Measurements from ENCODE around the gene ANAPC15. TPM values are rescaled to one million over a fixed set of nuclear protein-coding genes. Genes with fewer than 3 reads are reported as not detected.

ANAPC15 gene
- total and polyA plus RNA-seq, 2 of the 4 experiments (the other 2 are of a cell fraction) = 66.3 to 84.2 TPM

DNA sequence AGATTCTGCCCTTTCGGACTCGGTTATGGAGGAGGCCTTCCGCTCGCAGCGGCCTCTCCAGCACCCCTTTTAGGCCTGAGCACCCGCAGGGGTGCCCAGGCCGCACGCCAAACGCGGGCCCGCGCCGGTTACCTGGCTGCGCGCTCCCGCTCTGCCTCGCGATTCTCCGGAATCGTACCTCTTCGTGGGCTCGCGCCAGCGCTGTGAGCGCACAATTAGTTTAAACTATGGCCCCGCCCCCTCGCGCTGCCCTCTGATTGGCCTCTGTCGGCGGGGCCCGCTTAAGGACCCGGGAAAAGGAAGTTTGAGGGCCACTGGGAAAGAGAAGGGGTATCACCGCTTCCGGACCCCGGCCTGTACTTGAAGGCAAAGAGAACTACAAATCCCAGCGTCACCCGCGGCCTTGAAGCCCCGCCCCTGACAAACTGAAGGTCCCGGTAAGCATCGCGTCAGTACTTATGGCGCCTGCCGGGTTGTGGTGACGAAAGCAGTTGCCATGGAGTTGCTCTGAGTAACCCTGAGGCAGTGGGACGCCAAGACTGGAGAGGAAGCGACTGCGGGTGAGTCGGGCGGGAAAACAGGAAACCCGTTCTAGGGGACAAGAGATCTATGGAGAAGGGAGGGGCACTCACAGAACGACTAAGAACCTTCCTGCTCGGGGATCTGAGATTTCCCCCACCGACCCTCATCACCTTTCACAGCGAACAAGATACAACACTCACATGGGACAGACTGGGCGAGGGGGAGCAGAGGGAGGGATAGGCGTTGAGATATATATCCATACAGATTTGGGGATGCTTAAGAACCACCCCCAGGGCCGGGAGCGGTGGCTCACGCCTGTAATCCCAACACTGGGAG lies 31.9 kb downstream of the ANAPC15 start, which contains the start of the genes LRRC51 and NUMA1:
Gene LRRC51, plus strand, starts transcription at position 525 of the 858 bp plus-strand sequence. CDS start 8,234 bp downstream, outside the sequence.
Gene NUMA1, minus strand, starts transcription at position 217 of the 858 bp plus-strand sequence. CDS start 44,599 bp downstream, outside the sequence.
- intact Hi-C loops (cut with micrococcal nuclease) (loop anchor here (1.0 to 2.0 kb wide), 3 partner anchors 39 to 64 kb away; no protein-coding TSS in a partner anchor), in situ Hi-C loops (cut with MboI; ENCODE audit: low sequenced_read_pairs) (no loop called here), dilution Hi-C loops (cut with HindIII; ENCODE audit: low sequenced_read_pairs, unreplicated experiment) (no loop called here)
- Histone ChIP-seq H3K9me3 (ENCODE audit: control insufficient read depth, insufficient read depth, low read length) (no peaks in the 10 kb centered on the region), H2AFZ (replicated peaks; ENCODE audit: low read length, poor library complexity) (peak within 1 kb of the TSS; percentile 94), H3K4me1 (ENCODE audit: control insufficient read depth, insufficient read depth, low read length) (peaks cover 2% of the 10 kb centered on the region; the same call in 1 of the 2 replicates), H4K20me1 (ENCODE audit: insufficient read depth, low read length) (no peaks in the 10 kb centered on the region), H4K5ac (ENCODE audit: low read depth, low read length) (peak within 1 kb of the TSS; percentile 60), H2BK5ac (ENCODE audit: low read depth, low read length, poor library complexity, severe bottlenecking) (peak within 1 kb of the TSS; percentile 61), H3K36me3 (ENCODE audit: control insufficient read depth, insufficient read depth, low read length) (peaks cover under 1% of the 10 kb centered on the region; the same call in 1 of the 2 replicates), H3K79me1 (ENCODE audit: low read depth in 1 of 2, low read length in 2 of 2) (peaks cover 16 to 37% of the 10 kb centered on the region in 2 experiments; a peak in 3 of 4 replicates), H3K4me3 (ENCODE audit: insufficient read depth, low read depth, low read length) (peak within 1 kb of the TSS; percentile 57), H4K91ac (ENCODE audit: insufficient read depth, low read depth, low read length) (peak within 1 kb of the TSS; percentile 92), H3K27ac (ENCODE audit: insufficient read depth, low read length) (peak within 1 kb of the TSS; percentile 74), H2AK5ac (ENCODE audit: low read depth, low read length) (peak within 1 kb of the TSS; percentile 83), H3K23ac (ENCODE audit: low read depth, low read length) (peak within 1 kb of the TSS; percentile 82), H3K9ac (ENCODE audit: low read depth, low read length) (peak within 1 kb of the TSS; percentile 74), H3K9me1 (ENCODE audit: insufficient read depth, low read length) (no peaks in the 10 kb centered on the region), H3K4me2 (ENCODE audit: low read depth, low read length) (peak within 1 kb of the TSS; percentile 89), H2AK9ac (replicated peaks; ENCODE audit: low read depth, low read length, poor library complexity) (peak within 1 kb of the TSS; percentile 87), H2BK15ac (ENCODE audit: low read depth, low read length) (peak within 1 kb of the TSS; percentile 85; the same call in 1 of the 3 replicates), H3K56ac (ENCODE audit: extremely low read depth, insufficient read depth, low read length) (peak within 1 kb of the TSS; percentile 78), H3K18ac (ENCODE audit: low read depth, low read length) (peak within 1 kb of the TSS; percentile 39), H3K27me3 (ENCODE audit: control insufficient read depth, insufficient read depth, low read length) (no peaks in the 10 kb centered on the region), H3K14ac (replicated peaks; ENCODE audit: low read depth, low read length) (peak within 1 kb of the TSS; percentile 86), H2BK20ac (ENCODE audit: low read depth, low read length) (no peak within 1 kb of the TSS), H3K4ac (ENCODE audit: low read depth, low read length) (peak within 1 kb of the TSS; percentile 94), H4K8ac (ENCODE audit: low read depth in 2 of 2, low read length in 2 of 2) (peak within 1 kb of the TSS; percentile 89 to 96), H2BK120ac (ENCODE audit: low read depth, low read length) (peak within 1 kb of the TSS; percentile 81)
- WGBS, 2 experiments (ENCODE audit: extremely low coverage in 2 of 2, insufficient read length in 1 of 2) = 1% methylated on average over 33 of the region's 60 CpGs; no CpG with 5 or more reads in 1 of the 2 experiments
- POLR2A ChIA-PET (ENCODE audit: unreplicated experiment) = no interaction called here
- DNase-seq (peak; percentile 100), ATAC-seq (ENCODE audit: low read depth) (peak; percentile 95)
- BruUV-seq (replicated peaks) = no TSS peak
- CTCF ChIA-PET = no interaction called here
- TF ChIP-seq, protein P1, sequence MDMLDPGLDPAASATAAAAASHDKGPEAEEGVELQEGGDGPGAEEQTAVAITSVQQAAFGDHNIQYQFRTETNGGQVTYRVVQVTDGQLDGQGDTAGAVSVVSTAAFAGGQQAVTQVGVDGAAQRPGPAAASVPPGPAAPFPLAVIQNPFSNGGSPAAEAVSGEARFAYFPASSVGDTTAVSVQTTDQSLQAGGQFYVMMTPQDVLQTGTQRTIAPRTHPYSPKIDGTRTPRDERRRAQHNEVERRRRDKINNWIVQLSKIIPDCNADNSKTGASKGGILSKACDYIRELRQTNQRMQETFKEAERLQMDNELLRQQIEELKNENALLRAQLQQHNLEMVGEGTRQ (IDR thresholded peaks at IDR 0.05; ENCODE audit: low read depth, low read length) = peak; percentile 43
- TF ChIP-seq CEBPB (IDR thresholded peaks at IDR 0.05; ENCODE audit: low read depth, low read length) (peak; percentile 48; the same call in 1 of the 2 replicates), POLR2A (IDR thresholded peaks at IDR 0.05; ENCODE audit: low read depth, low read length) (peak; percentile 65), MXI1 (IDR thresholded peaks at IDR 0.05; ENCODE audit: borderline replicate concordance, low read depth, low read length) (peak; percentile 88), RFX5 (IDR thresholded peaks at IDR 0.05; ENCODE audit: low read depth, low read length) (peak; percentile 96), RCOR1 (IDR thresholded peaks at IDR 0.05; ENCODE audit: insufficient replicate concordance, low read length) (no peak), CHD1 (IDR thresholded peaks at IDR 0.05; ENCODE audit: low read depth, low read length) (no peak), SMC3 (IDR thresholded peaks at IDR 0.05; ENCODE audit: low read depth, low read length) (0 out of 2 replicates have a peak, but pooled peaks have one; percentile 5), FOS (IDR thresholded peaks at IDR 0.05; ENCODE audit: low read depth, low read length) (peak; percentile 23; the same call in 1 of the 2 replicates), MAZ (IDR thresholded peaks at IDR 0.05; ENCODE audit: borderline replicate concordance, low read depth, low read length) (peak; percentile 65; the same call in 1 of the 2 replicates), NFE2L2 (IDR thresholded peaks at IDR 0.05; ENCODE audit: low read depth, low read length) (no peak)
- TF ChIP-seq, protein P2, sequence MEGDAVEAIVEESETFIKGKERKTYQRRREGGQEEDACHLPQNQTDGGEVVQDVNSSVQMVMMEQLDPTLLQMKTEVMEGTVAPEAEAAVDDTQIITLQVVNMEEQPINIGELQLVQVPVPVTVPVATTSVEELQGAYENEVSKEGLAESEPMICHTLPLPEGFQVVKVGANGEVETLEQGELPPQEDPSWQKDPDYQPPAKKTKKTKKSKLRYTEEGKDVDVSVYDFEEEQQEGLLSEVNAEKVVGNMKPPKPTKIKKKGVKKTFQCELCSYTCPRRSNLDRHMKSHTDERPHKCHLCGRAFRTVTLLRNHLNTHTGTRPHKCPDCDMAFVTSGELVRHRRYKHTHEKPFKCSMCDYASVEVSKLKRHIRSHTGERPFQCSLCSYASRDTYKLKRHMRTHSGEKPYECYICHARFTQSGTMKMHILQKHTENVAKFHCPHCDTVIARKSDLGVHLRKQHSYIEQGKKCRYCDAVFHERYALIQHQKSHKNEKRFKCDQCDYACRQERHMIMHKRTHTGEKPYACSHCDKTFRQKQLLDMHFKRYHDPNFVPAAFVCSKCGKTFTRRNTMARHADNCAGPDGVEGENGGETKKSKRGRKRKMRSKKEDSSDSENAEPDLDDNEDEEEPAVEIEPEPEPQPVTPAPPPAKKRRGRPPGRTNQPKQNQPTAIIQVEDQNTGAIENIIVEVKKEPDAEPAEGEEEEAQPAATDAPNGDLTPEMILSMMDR (conservative IDR thresholded peaks at IDR 0.05; ENCODE audit: low read depth, low read length) = no peak
- TF ChIP-seq, protein P3, sequence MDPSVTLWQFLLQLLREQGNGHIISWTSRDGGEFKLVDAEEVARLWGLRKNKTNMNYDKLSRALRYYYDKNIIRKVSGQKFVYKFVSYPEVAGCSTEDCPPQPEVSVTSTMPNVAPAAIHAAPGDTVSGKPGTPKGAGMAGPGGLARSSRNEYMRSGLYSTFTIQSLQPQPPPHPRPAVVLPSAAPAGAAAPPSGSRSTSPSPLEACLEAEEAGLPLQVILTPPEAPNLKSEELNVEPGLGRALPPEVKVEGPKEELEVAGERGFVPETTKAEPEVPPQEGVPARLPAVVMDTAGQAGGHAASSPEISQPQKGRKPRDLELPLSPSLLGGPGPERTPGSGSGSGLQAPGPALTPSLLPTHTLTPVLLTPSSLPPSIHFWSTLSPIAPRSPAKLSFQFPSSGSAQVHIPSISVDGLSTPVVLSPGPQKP (IDR thresholded peaks at IDR 0.05; ENCODE audit: borderline replicate concordance, low read depth, low read length) = no peak
